C4-2B (cell line): ENCODE measurements around the gene CASK.

ENCODE experiments used
- H3K27ac ChIP-seq: fragments of 450-650 bp; 2 replicates; pipeline ENCODE4 v1.5.1; 2017
- ZFX ChIP-seq: fragments of 450-650 bp; IDR thresholded peaks from 2 replicates; pipeline ENCODE4 v1.6.1; 2017
- TF ChIP-seq, protein P1 (sequence below): fragments of 450-650 bp; conservative IDR thresholded peaks from 2 replicates; pipeline ENCODE4 v1.5.1; 2017; ENCODE audit warnings: mild to moderate bottlenecking

CASK gene

DNA sequence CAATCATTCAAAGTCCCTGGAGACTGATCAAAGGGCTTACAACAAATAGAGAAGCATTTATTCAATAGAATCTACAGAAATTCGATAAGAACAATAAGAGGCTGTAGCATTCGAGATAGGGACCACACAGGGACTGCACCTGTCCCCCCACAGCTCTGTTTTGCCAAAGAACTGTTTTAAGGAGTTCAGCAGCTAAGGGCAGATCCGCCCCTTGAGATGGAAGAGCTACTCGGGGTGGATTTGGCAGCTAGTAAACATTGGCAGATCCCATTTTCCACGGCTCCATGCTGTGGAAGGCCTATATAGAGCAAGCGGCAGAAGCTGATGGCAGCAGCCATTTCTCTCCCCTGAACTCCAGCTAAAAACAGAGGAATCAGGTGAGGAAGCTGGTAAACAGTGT lies 123.7 kb downstream of the CASK start:
- H3K27ac ChIP-seq: no peak overlapping the region

DNA sequence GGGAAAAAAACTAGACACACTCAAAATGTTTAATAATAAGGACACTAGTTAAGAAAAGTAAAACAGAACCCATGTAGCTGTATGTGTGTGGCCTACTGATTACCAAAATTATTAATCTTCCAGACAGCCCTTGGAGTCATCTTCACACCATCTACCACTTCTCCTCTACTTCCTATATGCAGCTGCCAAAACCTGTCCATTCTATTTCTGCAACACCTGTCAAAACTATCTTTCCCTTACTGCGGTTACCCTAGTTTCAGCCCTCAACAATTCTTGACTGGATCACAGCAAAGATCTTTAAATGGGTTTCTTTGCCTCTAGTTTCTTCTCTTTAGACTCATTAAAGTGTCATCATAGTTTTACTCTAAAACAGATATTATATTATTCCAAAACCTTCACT lies 126.8 kb downstream of the CASK start:
- H3K27ac ChIP-seq: no peak overlapping the region

More for the DNA sequence above, 123.7 kb downstream of the CASK start:
- TF ChIP-seq, protein P1, sequence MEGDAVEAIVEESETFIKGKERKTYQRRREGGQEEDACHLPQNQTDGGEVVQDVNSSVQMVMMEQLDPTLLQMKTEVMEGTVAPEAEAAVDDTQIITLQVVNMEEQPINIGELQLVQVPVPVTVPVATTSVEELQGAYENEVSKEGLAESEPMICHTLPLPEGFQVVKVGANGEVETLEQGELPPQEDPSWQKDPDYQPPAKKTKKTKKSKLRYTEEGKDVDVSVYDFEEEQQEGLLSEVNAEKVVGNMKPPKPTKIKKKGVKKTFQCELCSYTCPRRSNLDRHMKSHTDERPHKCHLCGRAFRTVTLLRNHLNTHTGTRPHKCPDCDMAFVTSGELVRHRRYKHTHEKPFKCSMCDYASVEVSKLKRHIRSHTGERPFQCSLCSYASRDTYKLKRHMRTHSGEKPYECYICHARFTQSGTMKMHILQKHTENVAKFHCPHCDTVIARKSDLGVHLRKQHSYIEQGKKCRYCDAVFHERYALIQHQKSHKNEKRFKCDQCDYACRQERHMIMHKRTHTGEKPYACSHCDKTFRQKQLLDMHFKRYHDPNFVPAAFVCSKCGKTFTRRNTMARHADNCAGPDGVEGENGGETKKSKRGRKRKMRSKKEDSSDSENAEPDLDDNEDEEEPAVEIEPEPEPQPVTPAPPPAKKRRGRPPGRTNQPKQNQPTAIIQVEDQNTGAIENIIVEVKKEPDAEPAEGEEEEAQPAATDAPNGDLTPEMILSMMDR: no peak
- TF ChIP-seq ZFX: no peak

DNA sequence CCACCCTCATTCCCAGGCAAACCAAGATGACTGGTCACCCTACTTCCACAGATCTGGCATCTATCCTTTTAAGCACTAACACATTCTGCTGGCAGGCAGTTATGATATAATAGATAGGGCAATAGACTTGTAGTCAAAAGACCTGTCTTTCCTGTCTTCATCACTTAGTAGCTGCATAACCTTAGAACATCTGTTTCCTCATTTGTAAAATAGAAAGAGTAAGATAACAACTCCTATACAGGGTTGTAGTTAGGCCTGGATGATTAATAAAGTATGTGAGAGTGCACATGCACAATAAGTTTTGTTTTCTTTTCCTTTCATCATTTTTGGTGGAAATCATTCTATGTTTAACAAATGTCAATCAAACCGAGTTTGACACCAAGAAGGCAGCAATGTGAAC lies 127.3 kb downstream of the CASK start:
- TF ChIP-seq ZFX: no peak
- TF ChIP-seq, protein P1: no peak
- H3K27ac ChIP-seq: no peak overlapping the region

More for the DNA sequence above, 126.8 kb downstream of the CASK start:
- TF ChIP-seq, protein P1: no peak
- no peak for TF ChIP-seq ZFX

DNA sequence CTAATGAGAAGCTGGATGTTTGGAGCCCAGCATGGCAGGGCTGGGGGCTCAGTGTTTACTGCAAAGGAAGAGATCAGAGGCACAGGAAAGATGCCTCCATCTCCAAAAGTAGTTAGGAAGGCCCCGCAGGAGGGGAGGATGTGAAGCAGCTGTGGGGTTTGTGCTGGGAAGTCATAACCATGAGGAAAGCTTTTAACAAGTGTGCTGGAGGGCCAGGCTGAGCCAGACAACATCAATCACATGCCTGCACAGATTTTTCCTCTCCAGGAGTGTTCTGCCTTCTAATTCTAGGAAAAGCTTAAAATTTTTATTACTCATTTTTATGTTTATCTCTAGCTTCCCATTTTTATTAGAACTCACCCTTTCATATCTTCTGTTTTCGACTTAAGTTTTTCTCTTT lies 134.0 kb downstream of the CASK start:
- no peak overlapping the region for H3K27ac ChIP-seq
- no peak for TF ChIP-seq ZFX
- TF ChIP-seq, protein P1: no peak

DNA sequence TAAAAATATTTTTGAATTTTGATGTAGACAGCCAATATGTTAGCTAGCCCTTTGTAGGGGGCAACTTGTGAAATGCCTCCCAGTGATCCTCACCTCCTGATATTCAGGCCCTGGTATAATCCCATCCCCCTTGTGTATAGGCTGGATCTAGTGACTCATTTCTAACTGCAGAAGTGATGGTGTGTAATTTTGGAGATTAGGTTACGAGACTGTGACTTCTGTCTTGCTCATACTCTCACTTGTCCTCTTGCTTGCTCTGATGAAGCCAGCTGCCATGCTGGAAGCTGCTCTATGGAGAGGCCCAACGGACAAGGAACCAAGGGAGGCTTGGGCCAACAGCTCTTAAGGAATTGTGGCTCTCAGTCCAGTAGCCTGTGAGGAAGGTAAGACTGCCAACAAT lies 137.7 kb downstream of the CASK start:
- TF ChIP-seq, protein P1: no peak
- no peak overlapping the region for H3K27ac ChIP-seq

DNA sequence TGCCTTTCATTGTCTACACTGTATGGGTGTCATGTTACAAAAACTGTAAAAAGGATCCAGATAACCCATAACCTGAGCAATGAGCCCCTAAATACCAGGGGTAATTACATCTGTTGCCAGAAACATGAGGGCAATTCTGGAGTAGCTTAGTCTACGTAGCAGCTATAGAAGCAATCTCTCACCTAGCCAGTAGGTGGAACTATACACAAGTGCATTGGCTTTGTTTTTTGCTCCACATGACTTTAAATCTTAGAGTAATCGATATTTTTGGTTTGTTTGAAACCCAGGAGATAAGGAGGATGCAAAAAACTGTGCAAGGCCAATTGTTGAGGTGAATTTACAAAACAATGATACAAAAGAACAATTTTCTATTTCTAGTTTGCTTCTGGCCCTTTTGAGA lies 141.9 kb downstream of the CASK start:
- TF ChIP-seq, protein P1: peak; percentile 75
- TF ChIP-seq ZFX: no peak
- H3K27ac ChIP-seq: no peak overlapping the region

DNA sequence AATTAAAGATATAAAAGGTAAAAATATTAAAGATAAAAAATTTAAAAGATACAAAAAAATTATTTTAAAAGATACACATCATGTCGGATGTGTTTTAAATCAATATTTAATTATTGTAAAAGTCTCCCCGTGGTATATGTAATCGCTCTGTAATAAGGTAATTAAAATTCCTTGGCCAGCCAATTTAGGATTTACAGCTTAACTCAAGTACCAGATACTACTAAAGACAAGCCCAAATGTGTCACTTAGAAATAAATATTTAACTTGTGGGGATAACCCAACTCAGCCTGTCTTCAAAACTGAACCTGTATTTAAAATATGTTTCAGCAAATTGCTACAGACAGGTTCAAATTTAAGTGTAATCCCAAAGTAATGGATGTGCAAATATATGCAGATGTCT lies 143.4 kb downstream of the CASK start:
- H3K27ac ChIP-seq: no peak overlapping the region
- no peak for TF ChIP-seq ZFX

DNA sequence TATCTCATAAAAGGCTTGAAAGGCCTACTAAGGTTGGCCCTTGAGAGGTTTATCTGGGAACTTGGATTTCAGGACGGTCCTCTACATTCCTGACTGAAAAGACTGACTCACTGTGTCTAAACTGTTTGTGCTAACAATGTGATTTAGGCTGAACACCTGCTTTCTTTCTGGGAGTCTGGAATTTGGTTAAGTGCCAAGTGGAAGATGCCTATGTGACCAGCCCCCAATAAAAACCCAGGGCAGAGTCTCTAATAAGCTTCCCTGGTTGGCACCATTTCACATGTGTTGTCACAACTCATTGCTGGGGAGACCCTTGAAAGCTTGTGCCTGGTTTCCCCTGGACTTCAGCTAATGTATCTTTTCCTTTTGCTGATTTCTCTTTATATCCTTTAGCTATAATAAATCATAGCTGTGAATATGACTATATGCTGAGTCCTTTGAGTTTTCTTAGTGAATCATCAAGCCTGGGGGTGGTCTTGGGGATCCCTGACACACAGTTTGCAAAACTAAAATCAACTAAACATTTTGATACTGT lies 144.3 kb downstream of the CASK start:
- TF ChIP-seq, protein P1: no peak
- TF ChIP-seq ZFX: no peak
- H3K27ac ChIP-seq: no peak overlapping the region
